Keratinocyte (primary cell): ENCODE measurements around the gene NANOG. TPM values are rescaled to one million over a fixed set of nuclear protein-coding genes. Genes with fewer than 3 reads are reported as not detected.

Source experiments
- DNase-seq: peaks from one replicate; pipeline ENCODE4 v3.0.0-alpha.2; 2011; ENCODE audit warnings: low read depth, missing footprints, low spot score
- FAIRE-seq: peaks from 2 replicates; lab custom pipeline; 2011; peaks lifted over from hg19 to GRCh38; lab: Jason Lieb, UNC
- H2AFZ ChIP-seq: 2 replicates; pipeline ENCODE4 v1.6.0; 2012; ENCODE audit warnings: low read length, control low read depth, inconsistent platforms; ENCODE audit not compliant: control insufficient read depth
- H3K27ac ChIP-seq: 2 replicates; pipeline ENCODE4 v1.5.1; 2011; ENCODE audit warnings: low read length; ENCODE audit not compliant: control insufficient read depth, insufficient read depth
- H3K27me3 ChIP-seq: 3 replicates; pipeline ENCODE4 v1.6.0; 2011; ENCODE audit warnings: low read length; ENCODE audit not compliant: control insufficient read depth, insufficient read depth; ENCODE audit errors: extremely low read depth
- H3K36me3 ChIP-seq, 2 experiments: 2 replicates in 1 of 2; 3 replicates in 1 of 2; pipeline ENCODE4 v1.5.1; 2011; ENCODE audit warnings: low read length in 2 of 2, mild to moderate bottlenecking in 1 of 2; ENCODE audit not compliant: control insufficient read depth in 2 of 2, insufficient read depth in 2 of 2; ENCODE audit errors: extremely low read depth in 1 of 2
- H3K4me1 ChIP-seq: 3 replicates; pipeline ENCODE4 v1.5.1; 2011; ENCODE audit warnings: low read length; ENCODE audit not compliant: control insufficient read depth, insufficient read depth; ENCODE audit errors: extremely low read depth
- H3K4me2 ChIP-seq: 3 replicates; pipeline ENCODE4 v1.6.0; 2011; ENCODE audit warnings: low read depth, low read length; ENCODE audit not compliant: control insufficient read depth, insufficient read depth; ENCODE audit errors: extremely low read depth
- H3K4me3 ChIP-seq, 3 experiments: fragments of 200-600 bp in 1 of 3; sonication (generic) in 1 of 3; 2 replicates in 2 of 3; 3 replicates in 1 of 3; pipeline ENCODE4 v1.5.1; 2011 to 2016; ENCODE audit warnings: low read length in 3 of 3, mild to moderate bottlenecking in 3 of 3, control low read depth in 2 of 3, inconsistent platforms in 1 of 3, low read depth in 1 of 3, mixed read lengths in 1 of 3, mixed run types in 1 of 3, moderate library complexity in 1 of 3; ENCODE audit not compliant: control insufficient read depth in 2 of 3, insufficient read depth in 2 of 3; ENCODE audit errors: extremely low read depth in 1 of 3
- H3K79me2 ChIP-seq: 2 replicates; pipeline ENCODE4 v1.6.0; 2012; ENCODE audit warnings: low read length; ENCODE audit not compliant: control insufficient read depth, insufficient read depth
- H3K9ac ChIP-seq: 3 replicates; pipeline ENCODE4 v1.6.0; 2011; ENCODE audit warnings: low read length; ENCODE audit not compliant: control insufficient read depth, insufficient read depth; ENCODE audit errors: extremely low read depth
- H3K9me1 ChIP-seq: 3 replicates; pipeline ENCODE4 v1.6.0; 2011; ENCODE audit warnings: low read length; ENCODE audit not compliant: control insufficient read depth, insufficient read depth; ENCODE audit errors: extremely low read depth
- H3K9me3 ChIP-seq: 2 replicates; pipeline ENCODE4 v1.5.1; 2012; ENCODE audit warnings: low read depth, low read length; ENCODE audit not compliant: control insufficient read depth
- H4K20me1 ChIP-seq: 3 replicates; pipeline ENCODE4 v1.6.0; 2011; ENCODE audit warnings: low read length; ENCODE audit not compliant: control insufficient read depth, insufficient read depth; ENCODE audit errors: extremely low read depth
- CTCF ChIP-seq, 3 experiments: IDR thresholded peaks in 1 of 3; conservative IDR thresholded peaks in 1 of 3; optimal IDR thresholded peaks in 1 of 3; 2 replicates in 2 of 3; 3 replicates in 1 of 3; pipeline versions ENCODE3 to v1.5.1; 2011; ENCODE audit warnings: low read length in 3 of 3, mild to moderate bottlenecking in 3 of 3, moderate library complexity in 2 of 3, control low read depth in 1 of 3, inconsistent platforms in 1 of 3; ENCODE audit not compliant: insufficient read depth in 2 of 3; ENCODE audit errors: extremely low read depth in 1 of 3
- EZH2 ChIP-seq: IDR thresholded peaks from one replicate; pipeline ENCODE4 v1.6.1; 2012; ENCODE audit warnings: inconsistent platforms, mild to moderate bottlenecking, low read length, moderate library complexity
- dilution Hi-C: fragments of 300-500 bp; cut with MboI; formaldehyde crosslinking; loops from one replicate; pipeline ENCODE4 v1.7.0; 2020; ENCODE audit warnings: low sequenced_read_pairs; ENCODE audit not compliant: extremely low pct_ligation_motif_present
- polyA plus RNA-seq, 5 experiments: library from polyadenylated mRNA; depleted of rRNA in 3 of 5; stranded (reverse) in 3 of 5; stranded (forward) in 1 of 5; unstranded in 1 of 5; fragments of >200 nt; gene quantifications; 1 replicate in 1 of 5; 2 replicates in 3 of 5; 3 replicates in 1 of 5; pipeline versions ENCODE4 v1.2.1 to v1.2.3, GENCODE V29; 2011 to 2012; ENCODE audit warnings: missing spikeins in 2 of 5, low read depth in 1 of 5, low replicate concordance in 1 of 5

NANOG gene
- polyA plus RNA-seq, 1 donor (not counting 4 experiments of a cell fraction or from before 2014, with no cell fraction given) = 0.01 TPM

GRCh38 chr12:7835116-7835515, 45.9 kb downstream of the NANOG start:
- Histone ChIP-seq H3K79me2 (no peaks in the 10 kb centered on the region), H3K9ac (no peak overlapping the region), H3K27me3 (no peaks in the 10 kb centered on the region), H3K4me2 (no peak overlapping the region), H3K9me3 (no peaks in the 10 kb centered on the region), H3K9me1 (no peaks in the 10 kb centered on the region), H3K36me3 (no peaks in the 10 kb centered on the region), H3K27ac (no peak overlapping the region), H3K4me3 (no peak overlapping the region), H3K4me1 (no peaks in the 10 kb centered on the region), H4K20me1 (no peaks in the 10 kb centered on the region), H2AFZ (no peak overlapping the region)
- FAIRE-seq (no peak), DNase-seq (no peak)
- dilution Hi-C loops = no loop called here
- TF ChIP-seq EZH2 = no peak

GRCh38 chr12:7835766-7836165, 46.6 kb downstream of the NANOG start:
- DNase-seq (no peak), FAIRE-seq (no peak)
- no peaks in the 10 kb centered on the region for H4K20me1 ChIP-seq
- H3K27ac ChIP-seq = no peak overlapping the region
- H3K79me2 ChIP-seq = no peaks in the 10 kb centered on the region
- H3K9me1 ChIP-seq = no peaks in the 10 kb centered on the region
- no peak overlapping the region for H3K9ac ChIP-seq
- H3K4me1 ChIP-seq = no peaks in the 10 kb centered on the region
- no peak overlapping the region for H2AFZ ChIP-seq
- no peaks in the 10 kb centered on the region for H3K36me3 ChIP-seq
- H3K4me3 ChIP-seq = no peak overlapping the region
- H3K27me3 ChIP-seq = no peaks in the 10 kb centered on the region
- no peak for TF ChIP-seq CTCF (optimal IDR thresholded peaks at IDR 0.05 in 1 of 3, IDR thresholded peaks at IDR 0.05 in 1 of 3, conservative IDR thresholded peaks at IDR 0.05 in 1 of 3; ENCODE audit: extremely low read depth in 1 of 3, insufficient read depth in 2 of 3, low read length in 3 of 3)
- no peak for TF ChIP-seq EZH2
- no peak overlapping the region for H3K4me2 ChIP-seq
- dilution Hi-C loops = no loop called here
- no peaks in the 10 kb centered on the region for H3K9me3 ChIP-seq

- dilution Hi-C loops = no loop called here
Measured at GRCh38 chr12:7837366-7837765, 48.2 kb downstream of the NANOG start.

More at GRCh38 chr12:7837366-7837765, 48.2 kb downstream of the NANOG start:
- H3K79me2 ChIP-seq = no peaks in the 10 kb centered on the region
- no peak for TF ChIP-seq CTCF (optimal IDR thresholded peaks at IDR 0.05 in 1 of 3, IDR thresholded peaks at IDR 0.05 in 1 of 3, conservative IDR thresholded peaks at IDR 0.05 in 1 of 3; ENCODE audit: extremely low read depth in 1 of 3, insufficient read depth in 2 of 3, low read length in 3 of 3)
- H3K4me1 ChIP-seq = no peaks in the 10 kb centered on the region
- no peak for FAIRE-seq
- H4K20me1 ChIP-seq = no peaks in the 10 kb centered on the region
- no peak for DNase-seq
- H3K36me3 ChIP-seq = no peaks in the 10 kb centered on the region
- H3K9me3 ChIP-seq = no peaks in the 10 kb centered on the region
- no peak overlapping the region for H3K9ac ChIP-seq
- H3K4me2 ChIP-seq = no peak overlapping the region
- H3K27ac ChIP-seq = no peak overlapping the region
- H2AFZ ChIP-seq = no peak overlapping the region
- H3K27me3 ChIP-seq = no peaks in the 10 kb centered on the region
- no peaks in the 10 kb centered on the region for H3K9me1 ChIP-seq
- H3K4me3 ChIP-seq = no peak overlapping the region
